ENCODE results near the gene DENND1A.

The DENND1A gene

GRCh38 chr9:123929177-123929869, 603 bp downstream of the DENND1A start:
- Histone ChIP-seq H3K27me3 (ENCODE audit: control insufficient read depth in 1 of 2, insufficient read depth in 2 of 2, low read length in 2 of 2) (no peaks in the 10 kb centered on the region), H3K9me3 (ENCODE audit: control insufficient read depth in 2 of 2, low read length in 2 of 2) (no peaks in the 10 kb centered on the region), H3K9ac (ENCODE audit: low read length in 2 of 2) (peak overlapping the region; percentile 47 to 73), H3K36me3 (ENCODE audit: control insufficient read depth in 2 of 2, insufficient read depth in 2 of 2, low read length in 2 of 2) (no peaks in the 10 kb centered on the region), H3K4me1 (ENCODE audit: control insufficient read depth, insufficient read depth, low read length) (peaks cover 11% of the 10 kb centered on the region), H3K4me3 (ENCODE audit: low read length in 2 of 2) (peak overlapping the region; percentile 65 to 79), H3K27ac (ENCODE audit: low read length) (no peak overlapping the region)

DNA sequence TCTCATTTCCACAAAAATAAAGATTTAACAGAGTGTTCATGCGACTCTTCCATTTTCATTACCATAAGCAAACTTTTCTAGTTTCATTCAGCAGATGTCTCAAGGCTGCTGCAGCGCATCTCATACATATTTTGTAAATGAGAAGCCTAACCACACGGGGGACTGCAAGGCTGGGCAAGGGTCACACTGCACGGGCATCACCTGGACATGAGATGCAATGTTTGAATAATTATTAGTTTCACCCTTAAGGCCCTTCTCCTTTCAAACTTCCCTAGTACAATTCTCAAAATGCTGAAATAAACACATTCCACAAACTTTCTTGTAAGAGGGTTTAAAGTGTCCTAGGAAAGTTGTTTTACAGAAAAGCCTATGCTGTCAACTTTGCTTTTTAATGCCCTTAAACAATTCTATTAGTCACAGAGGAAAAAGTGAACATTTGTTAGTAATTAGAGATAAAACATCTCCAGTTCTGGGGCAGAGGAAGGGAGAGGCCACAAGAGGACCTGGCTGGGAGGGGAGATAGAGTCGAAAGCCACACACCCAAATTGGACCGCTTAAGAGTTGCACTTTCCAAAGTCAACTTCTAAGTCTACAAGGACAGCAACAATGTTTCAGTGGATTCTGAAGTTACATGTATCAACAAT, 1.3 kb downstream of the DENND1A start:
- Histone ChIP-seq H3K4me1 (ENCODE audit: control insufficient read depth, insufficient read depth, low read length) (peaks cover 11% of the 10 kb centered on the region), H3K36me3 (ENCODE audit: control insufficient read depth in 2 of 2, insufficient read depth in 2 of 2, low read length in 2 of 2) (no peaks in the 10 kb centered on the region), H3K27me3 (ENCODE audit: control insufficient read depth in 1 of 2, insufficient read depth in 2 of 2, low read length in 2 of 2) (no peaks in the 10 kb centered on the region), H3K9me3 (ENCODE audit: control insufficient read depth in 2 of 2, low read length in 2 of 2) (no peaks in the 10 kb centered on the region), H3K9ac (ENCODE audit: low read length in 2 of 2) (peak overlapping the region; percentile 47 to 73), H3K4me3 (ENCODE audit: low read length in 2 of 2) (peak overlapping the region; percentile 65 to 79), H3K27ac (ENCODE audit: low read length) (no peak overlapping the region)

GRCh38 chr9:123927625-123928532, 2.0 kb downstream of the DENND1A start:
- H3K4me3 ChIP-seq (ENCODE audit: low read length in 2 of 2): no peak overlapping the region
- H3K27me3 ChIP-seq (ENCODE audit: control insufficient read depth in 1 of 2, insufficient read depth in 2 of 2, low read length in 2 of 2): no peaks in the 10 kb centered on the region
- peaks cover 11% of the 10 kb centered on the region for H3K4me1 ChIP-seq (ENCODE audit: control insufficient read depth, insufficient read depth, low read length)
- H3K36me3 ChIP-seq (ENCODE audit: control insufficient read depth in 2 of 2, insufficient read depth in 2 of 2, low read length in 2 of 2): no peaks in the 10 kb centered on the region
- H3K9me3 ChIP-seq (ENCODE audit: control insufficient read depth in 2 of 2, low read length in 2 of 2): no peaks in the 10 kb centered on the region
- no peak overlapping the region for H3K27ac ChIP-seq (ENCODE audit: low read length)
- H3K9ac ChIP-seq (ENCODE audit: low read length in 2 of 2): no peak overlapping the region

DNA sequence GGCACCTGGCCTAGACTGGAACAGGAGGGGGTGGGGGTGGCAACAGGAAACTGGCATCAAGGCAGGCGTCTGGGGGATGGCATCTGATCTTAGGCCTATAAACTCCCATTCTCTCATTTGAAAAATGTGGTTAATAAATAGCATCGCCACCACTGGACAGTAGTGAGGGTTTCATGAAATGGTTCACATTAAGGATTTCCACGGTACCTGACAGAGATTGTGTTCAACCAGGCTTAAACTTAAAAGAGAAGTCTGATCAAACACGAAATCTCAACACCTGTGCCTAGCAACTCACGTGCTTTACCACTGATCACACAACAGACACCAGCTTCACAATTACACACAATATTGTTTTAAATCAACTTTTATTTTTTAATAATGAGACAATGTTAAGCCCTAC, 3.0 kb downstream of the DENND1A start:
- H3K27me3 ChIP-seq (ENCODE audit: control insufficient read depth in 1 of 2, insufficient read depth in 2 of 2, low read length in 2 of 2): no peaks in the 10 kb centered on the region
- H3K27ac ChIP-seq (ENCODE audit: low read length): no peak overlapping the region
- no peak overlapping the region for H3K9ac ChIP-seq (ENCODE audit: low read length in 2 of 2)
- no peaks in the 10 kb centered on the region for H3K9me3 ChIP-seq (ENCODE audit: control insufficient read depth in 2 of 2, low read length in 2 of 2)
- H3K36me3 ChIP-seq (ENCODE audit: control insufficient read depth in 2 of 2, insufficient read depth in 2 of 2, low read length in 2 of 2): no peaks in the 10 kb centered on the region
- no peak overlapping the region for H3K4me3 ChIP-seq (ENCODE audit: low read length in 2 of 2)
- H3K4me1 ChIP-seq (ENCODE audit: control insufficient read depth, insufficient read depth, low read length): peaks cover 11% of the 10 kb centered on the region

GRCh38 chr9:123925819-123926218, 4.1 kb downstream of the DENND1A start:
- no peaks in the 10 kb centered on the region for H3K36me3 ChIP-seq (ENCODE audit: control insufficient read depth in 2 of 2, insufficient read depth in 2 of 2, low read length in 2 of 2)
- H3K9ac ChIP-seq (ENCODE audit: low read length in 2 of 2): no peak overlapping the region
- H3K27ac ChIP-seq (ENCODE audit: low read length): no peak overlapping the region
- H3K27me3 ChIP-seq (ENCODE audit: control insufficient read depth in 1 of 2, insufficient read depth in 2 of 2, low read length in 2 of 2): no peaks in the 10 kb centered on the region
- H3K4me3 ChIP-seq (ENCODE audit: low read length in 2 of 2): no peak overlapping the region
- peaks cover 11% of the 10 kb centered on the region for H3K4me1 ChIP-seq (ENCODE audit: control insufficient read depth, insufficient read depth, low read length)
- no peaks in the 10 kb centered on the region for H3K9me3 ChIP-seq (ENCODE audit: control insufficient read depth in 2 of 2, low read length in 2 of 2)

DNA sequence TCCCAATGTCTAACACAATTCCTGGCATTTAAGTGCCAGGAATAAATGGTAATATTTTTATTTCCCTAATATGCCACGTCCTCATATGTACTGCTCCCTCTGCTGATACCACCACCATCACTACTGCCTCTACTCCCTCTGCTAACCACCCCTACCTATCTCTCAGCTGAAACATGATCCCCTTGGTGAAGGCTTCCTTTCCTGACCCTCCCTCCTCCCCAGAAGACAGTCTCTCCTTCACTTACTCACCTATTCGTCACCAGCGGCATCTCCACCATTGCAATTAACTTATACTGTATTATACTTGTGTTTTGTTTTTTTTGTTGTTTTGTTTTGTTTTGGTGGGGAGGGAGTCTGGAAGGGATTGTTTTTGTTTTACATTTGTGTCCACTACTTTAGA, 4.8 kb downstream of the DENND1A start:
- no peaks in the 10 kb centered on the region for H3K9me3 ChIP-seq (ENCODE audit: control insufficient read depth in 2 of 2, low read length in 2 of 2)
- H3K27ac ChIP-seq (ENCODE audit: low read length): no peak overlapping the region
- H3K4me1 ChIP-seq (ENCODE audit: control insufficient read depth, insufficient read depth, low read length): peaks cover 7% of the 10 kb centered on the region
- no peaks in the 10 kb centered on the region for H3K36me3 ChIP-seq (ENCODE audit: control insufficient read depth in 2 of 2, insufficient read depth in 2 of 2, low read length in 2 of 2)
- no peak overlapping the region for H3K4me3 ChIP-seq (ENCODE audit: low read length in 2 of 2)
- no peaks in the 10 kb centered on the region for H3K27me3 ChIP-seq (ENCODE audit: control insufficient read depth in 1 of 2, insufficient read depth in 2 of 2, low read length in 2 of 2)
- no peak overlapping the region for H3K9ac ChIP-seq (ENCODE audit: low read length in 2 of 2)

- no peaks in the 10 kb centered on the region for H3K27me3 ChIP-seq (ENCODE audit: control insufficient read depth in 1 of 2, insufficient read depth in 2 of 2, low read length in 2 of 2)
- H3K9me3 ChIP-seq (ENCODE audit: control insufficient read depth in 2 of 2, low read length in 2 of 2): no peaks in the 10 kb centered on the region
- peaks cover 7% of the 10 kb centered on the region for H3K4me1 ChIP-seq (ENCODE audit: control insufficient read depth, insufficient read depth, low read length)
- no peak overlapping the region for H3K27ac ChIP-seq (ENCODE audit: low read length)
- no peak overlapping the region for H3K4me3 ChIP-seq (ENCODE audit: low read length in 2 of 2)
- no peaks in the 10 kb centered on the region for H3K36me3 ChIP-seq (ENCODE audit: control insufficient read depth in 2 of 2, insufficient read depth in 2 of 2, low read length in 2 of 2)
- no peak overlapping the region for H3K9ac ChIP-seq (ENCODE audit: low read length in 2 of 2)
Observed at GRCh38 chr9:123924727-123925126, 5.2 kb downstream of the DENND1A start.

- H3K9ac ChIP-seq (ENCODE audit: low read length in 2 of 2): no peak overlapping the region
- no peak overlapping the region for H3K4me3 ChIP-seq (ENCODE audit: low read length in 2 of 2)
- H3K9me3 ChIP-seq (ENCODE audit: control insufficient read depth in 2 of 2, low read length in 2 of 2): no peaks in the 10 kb centered on the region
- no peak overlapping the region for H3K27ac ChIP-seq (ENCODE audit: low read length)
- peaks cover 2% of the 10 kb centered on the region for H3K4me1 ChIP-seq (ENCODE audit: control insufficient read depth, insufficient read depth, low read length)
- no peaks in the 10 kb centered on the region for H3K27me3 ChIP-seq (ENCODE audit: control insufficient read depth in 1 of 2, insufficient read depth in 2 of 2, low read length in 2 of 2)
- H3K36me3 ChIP-seq (ENCODE audit: control insufficient read depth in 2 of 2, insufficient read depth in 2 of 2, low read length in 2 of 2): no peaks in the 10 kb centered on the region
Observed at GRCh38 chr9:123923884-123924283, 6.0 kb downstream of the DENND1A start.

GRCh38 chr9:123923377-123923776, 6.5 kb downstream of the DENND1A start:
- Histone ChIP-seq H3K9ac (ENCODE audit: low read length in 2 of 2) (no peak overlapping the region), H3K4me1 (ENCODE audit: control insufficient read depth, insufficient read depth, low read length) (no peaks in the 10 kb centered on the region), H3K36me3 (ENCODE audit: control insufficient read depth in 2 of 2, insufficient read depth in 2 of 2, low read length in 2 of 2) (no peaks in the 10 kb centered on the region), H3K4me3 (ENCODE audit: low read length in 2 of 2) (no peak overlapping the region), H3K27me3 (ENCODE audit: control insufficient read depth in 1 of 2, insufficient read depth in 2 of 2, low read length in 2 of 2) (no peaks in the 10 kb centered on the region), H3K27ac (ENCODE audit: low read length) (no peak overlapping the region), H3K9me3 (ENCODE audit: control insufficient read depth in 2 of 2, low read length in 2 of 2) (no peaks in the 10 kb centered on the region)

DNA sequence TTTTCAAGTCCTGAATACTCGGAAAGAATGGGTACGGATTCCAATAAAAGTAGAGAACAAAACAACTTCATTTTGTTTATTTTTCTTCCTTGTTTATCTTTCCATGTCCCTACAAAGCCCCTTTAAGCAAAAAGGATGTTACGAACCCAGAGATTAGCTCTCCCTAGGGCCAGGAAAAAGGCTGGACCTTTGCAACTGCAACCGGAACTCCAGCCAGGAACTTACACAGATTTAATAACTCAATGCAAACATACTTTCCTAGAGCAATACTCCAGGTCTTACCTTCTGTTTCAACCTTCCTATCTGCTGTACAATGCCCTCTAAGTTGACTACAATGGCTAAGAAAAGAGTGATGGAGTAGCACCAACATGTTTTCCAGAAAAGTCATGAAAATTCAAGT, 7.0 kb downstream of the DENND1A start:
- H3K9ac ChIP-seq (ENCODE audit: low read length in 2 of 2): no peak overlapping the region
- no peaks in the 10 kb centered on the region for H3K4me1 ChIP-seq (ENCODE audit: control insufficient read depth, insufficient read depth, low read length)
- no peaks in the 10 kb centered on the region for H3K27me3 ChIP-seq (ENCODE audit: control insufficient read depth in 1 of 2, insufficient read depth in 2 of 2, low read length in 2 of 2)
- H3K4me3 ChIP-seq (ENCODE audit: low read length in 2 of 2): no peak overlapping the region
- no peaks in the 10 kb centered on the region for H3K9me3 ChIP-seq (ENCODE audit: control insufficient read depth in 2 of 2, low read length in 2 of 2)
- no peak overlapping the region for H3K27ac ChIP-seq (ENCODE audit: low read length)
- H3K36me3 ChIP-seq (ENCODE audit: control insufficient read depth in 2 of 2, insufficient read depth in 2 of 2, low read length in 2 of 2): no peaks in the 10 kb centered on the region
